Thoracic aorta (tissue), 2 donors: ENCODE data around the gene ASPDH. TPM values are rescaled to one million over a fixed set of nuclear protein-coding genes. Genes with fewer than 3 reads are reported as not detected.

Experiments used
- ATAC-seq: fragments of 150-250 bp; one replicate; pipeline ENCODE4 v1.8.0; 2017; ENCODE audit warnings: low read depth; ENCODE audit not compliant: insufficient number of reproducible peaks, low FRiP score
- DNase-seq: peaks from one replicate; pipeline ENCODE4 v3.0.0-alpha.2; 2020; ENCODE audit warnings: low spot score
- H3K27ac ChIP-seq, 2 donors: fragments of 200-600 bp; sonication (generic); 1 replicate in 1 of 2; 2 replicates in 1 of 2; pipeline ENCODE4 v1.5.1; 2016; ENCODE audit warnings: mild to moderate bottlenecking in 2 of 2, moderate library complexity in 2 of 2
- H3K27me3 ChIP-seq: fragments of 200-600 bp; sonication (generic); replicated peaks from 2 replicates; pipeline ENCODE4 v1.6.0; 2016; ENCODE audit warnings: mild to moderate bottlenecking; ENCODE audit not compliant: insufficient read depth
- H3K36me3 ChIP-seq: fragments of 200-600 bp; sonication (generic); one replicate; pipeline ENCODE4 v1.5.1; 2016
- H3K4me1 ChIP-seq, 2 donors: fragments of 200-600 bp; sonication (generic); 1 replicate in 1 of 2; 2 replicates in 1 of 2; pipeline versions ENCODE4 v1.5.1 to v1.6.0; 2016; ENCODE audit warnings: low read depth in 2 of 2, mild to moderate bottlenecking in 1 of 2; ENCODE audit not compliant: control insufficient read depth in 1 of 2
- H3K4me3 ChIP-seq: fragments of 200-600 bp; sonication (generic); 2 replicates; pipeline ENCODE4 v1.5.1; 2016; ENCODE audit warnings: mild to moderate bottlenecking
- H3K9me3 ChIP-seq: fragments of 200-600 bp; sonication (generic); 2 replicates; pipeline ENCODE4 v1.5.1; 2016
- CTCF ChIP-seq: fragments of 200-600 bp; sonication (generic); IDR thresholded peaks from one replicate; pipeline ENCODE4 v1.5.1; 2019; ENCODE audit warnings: antibody characterized with exemption
- total RNA-seq, 2 donors: library from RNA; depleted of rRNA; stranded (reverse); fragments of >200 nt; gene quantifications; one replicate each; pipeline versions ENCODE4 v1.1.0 to v1.2.3, GENCODE V29; 2016

The ASPDH gene
- total RNA-seq, 2 donors from 2014 or later, result not detected

- H3K4me1 ChIP-seq, result no peaks in the 10 kb centered on the region
- no peak for TF ChIP-seq CTCF
- H3K9me3 ChIP-seq, result no peaks in the 10 kb centered on the region
- no peaks in the 10 kb centered on the region for H3K27me3 ChIP-seq
- no peak for DNase-seq
- H3K4me3 ChIP-seq, result no peak overlapping the region
- ATAC-seq, result no peak
- no peaks in the 10 kb centered on the region for H3K36me3 ChIP-seq
- H3K27ac ChIP-seq, result no peak overlapping the region
Measured at GRCh38 chr19:50522881-50523280, 9.2 kb upstream of the ASPDH start.

- no peaks in the 10 kb centered on the region for H3K4me1 ChIP-seq
- H3K27ac ChIP-seq, result no peak overlapping the region
- no peaks in the 10 kb centered on the region for H3K9me3 ChIP-seq
- H3K36me3 ChIP-seq, result no peaks in the 10 kb centered on the region
- DNase-seq, result no peak
- no peak for ATAC-seq
- TF ChIP-seq CTCF, result no peak
- H3K4me3 ChIP-seq, result no peak overlapping the region
- no peaks in the 10 kb centered on the region for H3K27me3 ChIP-seq
Measured at GRCh38 chr19:50520822-50521465, 7.2 kb upstream of the ASPDH start.

- Histone ChIP-seq H3K9me3 (no peaks in the 10 kb centered on the region), H3K27ac (no peak overlapping the region), H3K4me1 (no peaks in the 10 kb centered on the region), H3K4me3 (no peak overlapping the region), H3K27me3 (no peaks in the 10 kb centered on the region), H3K36me3 (no peaks in the 10 kb centered on the region)
- TF ChIP-seq CTCF, result no peak
- ATAC-seq (no peak), DNase-seq (no peak)
Measured at GRCh38 chr19:50519006-50519575, 5.4 kb upstream of the ASPDH start.

GRCh38 chr19:50518091-50519005, 4.6 kb upstream of the ASPDH start:
- no peak for TF ChIP-seq CTCF
- ATAC-seq, result no peak

GRCh38 chr19:50517704-50518075, 4.0 kb upstream of the ASPDH start:
- Histone ChIP-seq H3K4me3 (no peak overlapping the region), H3K36me3 (no peaks in the 10 kb centered on the region), H3K9me3 (no peaks in the 10 kb centered on the region), H3K27me3 (no peaks in the 10 kb centered on the region), H3K4me1 (no peaks in the 10 kb centered on the region), H3K27ac (no peak overlapping the region)
- no peak for DNase-seq
- no peak for TF ChIP-seq CTCF
- no peak for ATAC-seq

More at GRCh38 chr19:50518091-50519005, 4.6 kb upstream of the ASPDH start:
- H3K36me3 ChIP-seq, result no peaks in the 10 kb centered on the region
- H3K4me1 ChIP-seq, result no peaks in the 10 kb centered on the region
- DNase-seq, result no peak
- H3K9me3 ChIP-seq, result no peaks in the 10 kb centered on the region
- H3K4me3 ChIP-seq, result no peak overlapping the region
- no peak overlapping the region for H3K27ac ChIP-seq
- no peaks in the 10 kb centered on the region for H3K27me3 ChIP-seq
